ACHN (cell line): Measurements from ENCODE around the gene SPAM1.
"Not testable (repeated sequence)": the region's sequence is repeated elsewhere in the genome, so short reads cannot be mapped to it uniquely, and the experiment has no call there.

ENCODE experiments used
- DNase-seq: peaks from one replicate; pipeline ENCODE4 v3.0.0-alpha.2; 2015
- in situ Hi-C: cut with HindIII; loops from 2 replicates; pipeline ENCODE4 v1.10.0; 2017; ENCODE audit warnings: low sequenced_read_pairs, low pct_ligation_motif_present, low pct_unique_long_range_greater_than_20kb

Gene SPAM1, protein sequence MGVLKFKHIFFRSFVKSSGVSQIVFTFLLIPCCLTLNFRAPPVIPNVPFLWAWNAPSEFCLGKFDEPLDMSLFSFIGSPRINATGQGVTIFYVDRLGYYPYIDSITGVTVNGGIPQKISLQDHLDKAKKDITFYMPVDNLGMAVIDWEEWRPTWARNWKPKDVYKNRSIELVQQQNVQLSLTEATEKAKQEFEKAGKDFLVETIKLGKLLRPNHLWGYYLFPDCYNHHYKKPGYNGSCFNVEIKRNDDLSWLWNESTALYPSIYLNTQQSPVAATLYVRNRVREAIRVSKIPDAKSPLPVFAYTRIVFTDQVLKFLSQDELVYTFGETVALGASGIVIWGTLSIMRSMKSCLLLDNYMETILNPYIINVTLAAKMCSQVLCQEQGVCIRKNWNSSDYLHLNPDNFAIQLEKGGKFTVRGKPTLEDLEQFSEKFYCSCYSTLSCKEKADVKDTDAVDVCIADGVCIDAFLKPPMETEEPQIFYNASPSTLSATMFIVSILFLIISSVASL

DNA sequence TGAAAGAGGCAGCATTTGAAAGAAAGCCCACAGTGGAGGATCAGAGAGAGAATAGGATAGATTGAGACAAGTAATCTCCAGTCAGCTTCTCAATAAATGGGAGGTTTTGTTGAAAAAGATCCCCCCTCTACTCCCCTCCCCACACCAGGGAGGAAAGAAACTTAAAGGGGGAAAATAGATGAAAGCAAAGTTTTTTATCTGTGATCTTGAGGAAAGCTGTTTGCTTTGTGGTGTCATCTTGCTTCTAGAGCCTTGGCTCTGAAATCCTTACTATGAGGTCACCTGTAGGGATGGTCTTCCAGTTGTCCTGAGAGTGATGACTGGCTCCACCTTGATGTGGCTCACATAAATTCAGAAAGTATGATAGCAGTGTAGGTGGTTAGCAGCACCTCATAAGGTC, at the start of gene SPAM1:
Gene SPAM1, plus strand, starts transcription at position 301 of the 400 bp plus-strand sequence. CDS start 28,330 bp downstream, outside the sequence.
- DNase-seq, result no peak
- in situ Hi-C loops, result no loop called here

DNA sequence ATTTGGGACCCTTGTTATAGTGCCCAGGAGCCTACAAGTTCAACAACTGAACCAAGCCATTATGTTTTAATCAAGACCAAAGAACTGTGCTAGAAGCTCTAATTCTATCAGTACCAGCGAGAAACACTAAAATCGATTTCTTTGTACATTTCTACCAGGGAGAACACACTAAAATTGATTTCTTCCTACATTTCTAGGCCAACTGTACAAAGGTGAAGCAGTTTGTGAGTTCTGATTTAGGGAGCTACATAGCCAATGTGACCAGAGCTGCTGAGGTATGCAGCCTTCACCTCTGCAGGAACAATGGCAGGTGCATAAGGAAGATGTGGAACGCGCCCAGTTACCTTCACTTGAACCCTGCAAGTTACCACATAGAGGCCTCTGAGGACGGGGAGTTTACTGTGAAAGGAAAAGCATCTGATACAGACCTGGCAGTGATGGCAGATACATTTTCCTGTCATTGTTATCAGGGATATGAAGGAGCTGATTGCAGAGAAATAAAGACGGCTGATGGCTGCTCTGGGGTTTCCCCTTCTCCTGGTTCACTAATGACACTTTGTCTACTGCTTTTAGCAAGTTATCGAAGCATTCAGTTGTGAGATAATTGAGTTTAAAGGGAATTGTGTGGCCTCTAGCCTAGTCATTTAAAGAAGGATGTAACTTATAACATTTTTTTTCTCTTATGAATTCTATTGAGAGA, 48.3 kb upstream of the SPAM1 start:
- no peak for DNase-seq
- in situ Hi-C loops, result no loop called here

DNA sequence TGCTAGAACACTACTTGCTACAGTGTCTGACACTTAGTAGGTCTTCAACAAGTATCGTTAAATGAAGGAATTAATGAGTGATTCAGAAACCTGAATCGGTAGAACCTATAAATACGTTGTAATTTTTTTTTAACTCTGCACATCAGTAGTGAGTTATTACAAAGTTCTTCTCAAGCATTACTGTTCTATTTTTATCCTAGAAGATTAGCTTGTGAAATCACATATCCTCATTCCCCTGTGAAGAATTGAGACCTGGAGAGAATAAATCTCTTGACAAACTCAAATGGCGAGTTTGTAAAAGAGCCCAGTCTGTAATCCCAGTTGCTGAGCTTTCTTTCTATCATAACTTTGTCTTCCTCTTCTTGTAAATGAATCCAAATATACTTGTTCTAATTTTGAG, 45.4 kb upstream of the SPAM1 start:
- no peak for DNase-seq

DNA sequence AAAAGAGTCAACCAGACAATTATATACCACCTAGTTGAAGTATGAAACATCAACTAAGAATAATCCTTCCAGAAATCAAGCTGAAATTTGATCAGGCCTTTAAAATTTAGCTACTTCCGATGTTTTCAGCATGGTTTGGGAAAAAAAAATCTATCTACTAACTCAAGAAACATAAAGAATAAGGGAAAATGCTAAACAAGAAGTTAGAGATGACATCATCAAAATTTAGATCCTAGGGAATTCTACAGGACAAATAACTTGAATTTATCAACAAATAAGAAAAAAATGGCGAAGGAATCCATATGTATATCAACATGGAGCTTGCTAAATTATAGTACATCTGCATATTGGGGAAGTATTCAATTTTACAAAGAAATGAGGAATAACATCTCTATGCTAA, 43.7 kb upstream of the SPAM1 start:
- in situ Hi-C loops, result no loop called here
- no peak for DNase-seq

More for the DNA sequence above, 45.4 kb upstream of the SPAM1 start:
- in situ Hi-C loops, result no loop called here

DNA sequence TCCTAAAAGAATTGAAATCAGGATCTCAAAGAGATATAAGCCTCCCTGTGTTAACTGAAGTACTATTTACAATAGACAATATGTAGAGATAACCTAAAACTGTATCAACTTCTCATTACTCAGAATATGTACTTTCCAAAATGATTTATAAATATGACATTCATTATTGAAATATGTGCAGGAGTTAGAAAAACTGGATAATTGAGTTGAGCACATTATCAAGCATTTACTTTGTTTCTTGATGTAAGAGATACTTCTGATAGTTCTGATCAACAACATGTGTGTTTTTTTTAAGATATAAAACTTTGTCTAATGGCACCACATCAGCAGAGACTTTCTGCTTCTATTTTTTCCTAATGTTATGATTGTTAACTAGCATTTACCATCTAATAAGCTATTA, 41.9 kb upstream of the SPAM1 start:
- no peak for DNase-seq
- in situ Hi-C loops, result no loop called here

DNA sequence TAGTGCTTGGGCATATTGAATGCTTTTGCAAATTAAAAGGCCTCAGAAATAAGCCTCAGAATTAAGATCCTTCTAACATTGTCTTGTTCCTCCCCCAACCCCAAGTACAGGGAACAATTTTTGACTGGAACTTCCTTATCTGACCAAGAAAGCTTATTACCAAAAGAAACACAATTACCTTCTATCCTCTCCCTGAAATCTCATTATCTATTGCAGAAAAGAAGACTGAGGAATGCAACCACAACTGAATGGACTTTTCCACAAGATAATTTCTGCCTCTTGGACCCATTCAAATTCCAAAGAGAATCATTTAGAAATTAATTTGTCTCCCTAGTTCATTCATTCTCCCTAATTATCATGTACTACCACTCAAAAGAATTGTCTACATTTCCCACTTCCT, 36.8 kb upstream of the SPAM1 start:
- in situ Hi-C loops, result no loop called here

DNA sequence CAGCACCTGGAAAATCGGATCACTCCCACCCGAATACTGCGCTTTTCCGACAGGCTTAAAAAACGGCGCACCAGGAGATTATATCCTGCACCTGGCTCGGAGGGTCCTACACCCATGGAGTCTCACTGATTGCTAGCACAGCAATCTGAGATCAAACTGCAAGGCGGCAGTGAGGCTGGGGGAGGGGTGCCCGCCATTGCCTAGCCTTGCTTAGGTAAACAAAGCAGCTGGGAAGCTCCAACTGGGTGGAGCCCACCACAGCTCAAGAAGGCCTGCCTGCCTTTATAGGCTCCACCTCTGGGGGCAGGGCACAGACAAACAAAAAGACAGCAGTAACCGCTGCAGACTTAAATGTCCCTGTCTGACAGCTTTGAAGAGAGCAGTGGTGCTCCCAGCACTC, 30.3 kb upstream of the SPAM1 start:
- in situ Hi-C loops, DNase-seq: not testable (repeated sequence)

More for the DNA sequence above, 36.8 kb upstream of the SPAM1 start:
- DNase-seq, result no peak

DNA sequence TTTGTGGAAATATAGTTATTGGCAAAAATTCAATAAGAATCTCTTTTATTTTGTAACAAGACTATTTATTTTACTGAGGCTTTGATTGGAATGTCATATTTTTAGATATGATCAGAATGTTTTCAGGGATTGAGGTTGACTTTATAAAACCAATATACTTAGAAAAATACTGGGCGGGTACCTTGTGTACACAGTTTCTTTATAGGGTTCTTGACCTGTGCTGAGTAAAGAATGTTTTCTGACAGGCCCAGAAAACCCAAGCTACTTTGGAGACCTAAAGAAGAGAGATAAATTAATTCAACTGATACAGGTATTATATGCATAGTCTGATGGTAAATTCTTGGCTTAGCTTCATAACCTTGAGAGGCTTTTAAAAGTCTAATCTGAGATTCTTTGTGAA, 23.9 kb upstream of the SPAM1 start:
- in situ Hi-C loops, result no loop called here

DNA sequence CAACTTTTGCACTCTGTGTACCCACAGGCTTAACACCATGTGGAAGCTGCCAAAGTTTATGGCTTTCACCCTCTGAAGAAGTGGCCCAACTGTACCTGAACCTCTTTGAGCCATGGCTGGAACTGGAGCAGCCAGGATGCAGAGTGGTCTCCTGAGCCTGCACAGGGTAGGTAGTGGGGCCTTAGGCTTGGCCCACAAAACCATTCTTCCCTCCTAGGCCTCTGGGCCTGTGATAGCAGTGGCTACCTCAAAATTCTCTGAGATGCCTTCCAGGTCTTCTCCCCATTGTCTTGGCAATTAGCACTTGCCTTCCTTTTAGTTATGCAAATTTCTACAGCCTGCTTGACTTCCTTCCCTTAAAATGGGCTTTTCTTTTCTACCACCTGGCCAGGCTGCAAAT, 19.3 kb upstream of the SPAM1 start:
- in situ Hi-C loops, result no loop called here
- no peak for DNase-seq

More for the DNA sequence above, 23.9 kb upstream of the SPAM1 start:
- DNase-seq, result no peak

DNA sequence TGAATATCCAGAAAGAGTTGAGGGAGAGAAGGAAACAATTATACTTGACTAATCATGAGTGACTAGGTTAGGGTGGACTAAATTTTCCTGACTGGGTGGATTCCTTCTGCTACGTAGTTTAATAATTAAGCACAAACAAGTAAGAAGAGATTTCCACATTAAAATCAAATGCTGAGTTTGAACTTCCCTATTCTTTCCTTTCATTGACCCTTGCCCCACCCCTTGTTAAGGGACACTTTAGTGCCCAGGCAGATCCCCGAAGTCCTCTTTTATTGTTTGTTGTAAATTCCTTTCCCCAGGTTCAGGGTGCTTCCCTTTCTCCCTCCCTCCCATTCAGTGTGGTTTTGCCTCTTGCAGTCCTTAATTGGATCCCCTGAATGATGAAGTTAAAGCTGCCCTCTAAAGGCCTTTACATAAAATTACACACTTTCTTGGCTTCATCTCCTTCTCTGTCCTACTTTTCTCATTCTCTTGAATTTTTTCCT, 8.8 kb upstream of the SPAM1 start:
- peak; percentile 54 for DNase-seq
- in situ Hi-C loops, result no loop called here

DNA sequence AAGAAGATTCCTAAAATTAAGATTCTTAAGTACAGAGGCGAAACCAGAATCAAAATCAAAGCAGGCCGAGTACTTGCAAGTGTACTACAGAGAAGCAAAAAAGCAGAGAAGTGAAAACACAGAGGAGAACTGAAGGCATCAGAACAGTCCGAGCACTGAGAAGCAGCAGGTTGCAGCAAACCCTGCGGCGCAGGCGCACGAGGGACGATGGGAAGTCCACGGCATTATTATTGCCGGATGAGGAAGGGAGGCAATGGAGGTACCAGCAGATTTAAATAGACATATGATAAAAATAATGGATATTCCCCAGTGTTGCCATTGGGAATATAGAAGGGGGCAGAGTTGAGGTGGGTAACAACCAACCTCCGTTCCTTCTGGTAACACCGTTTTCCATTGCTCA, 7.2 kb upstream of the SPAM1 start:
- no peak for DNase-seq
- in situ Hi-C loops, result no loop called here

DNA sequence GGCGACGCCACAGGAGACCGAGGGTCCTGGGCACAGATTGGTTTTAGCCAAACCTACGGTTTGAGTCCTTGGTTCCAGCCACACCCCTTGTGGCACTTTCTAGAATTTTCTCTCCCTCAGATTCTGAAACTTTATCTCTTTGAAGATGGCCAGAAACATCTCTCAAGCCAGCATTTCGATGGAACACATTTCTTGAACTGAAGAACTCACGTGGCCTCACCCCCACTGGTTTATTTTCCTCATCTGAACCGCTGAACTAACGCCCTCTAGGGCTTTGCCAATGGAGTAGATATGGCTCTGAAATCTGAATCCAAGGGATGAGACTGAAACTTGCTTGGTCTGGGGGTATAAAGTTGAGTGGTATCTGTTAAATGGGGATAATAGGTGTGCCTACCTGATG, 6.7 kb upstream of the SPAM1 start:
- DNase-seq, result no peak
- in situ Hi-C loops, result no loop called here

DNA sequence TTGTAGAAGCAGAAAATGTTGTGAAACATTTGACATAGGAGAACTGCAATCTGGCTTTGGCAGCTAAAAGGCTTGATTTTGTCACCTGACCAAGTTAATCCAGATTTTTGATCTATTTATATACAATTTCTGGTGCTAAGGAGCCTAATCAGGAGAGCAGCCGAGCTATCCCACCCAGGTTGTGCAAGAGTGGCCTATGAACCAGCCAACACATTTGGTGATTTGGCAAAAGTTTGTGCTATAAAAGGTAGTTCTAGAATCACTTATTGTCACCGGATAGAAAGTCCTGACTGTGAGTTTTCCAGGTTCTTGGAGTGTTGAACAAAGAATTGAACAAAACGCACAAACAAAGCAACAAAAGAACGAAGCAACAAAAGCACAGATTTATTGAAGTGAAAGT, 1.4 kb upstream of the SPAM1 start:
- no peak for DNase-seq
- in situ Hi-C loops, result no loop called here

DNA sequence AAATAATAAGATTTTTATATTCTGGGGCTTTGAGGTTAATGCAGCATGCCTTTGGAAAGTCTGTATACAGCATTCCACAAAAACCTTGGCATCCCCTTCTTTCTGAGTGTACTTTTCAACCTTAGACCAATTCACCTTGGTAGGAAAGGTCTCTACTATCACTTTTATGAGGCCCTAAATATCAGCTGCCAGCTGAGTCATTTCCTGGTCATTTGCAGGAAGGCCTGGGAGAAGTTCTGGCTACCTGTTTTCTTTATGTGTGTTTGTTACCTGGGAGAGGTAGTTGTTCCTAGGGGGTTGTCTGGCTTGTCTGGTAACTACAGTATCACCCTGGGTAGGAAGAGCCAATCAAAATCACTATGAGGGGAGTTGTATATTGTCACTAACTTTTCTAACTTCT, 4.1 kb downstream of the SPAM1 start:
- in situ Hi-C loops, result no loop called here
- DNase-seq, result no peak

DNA sequence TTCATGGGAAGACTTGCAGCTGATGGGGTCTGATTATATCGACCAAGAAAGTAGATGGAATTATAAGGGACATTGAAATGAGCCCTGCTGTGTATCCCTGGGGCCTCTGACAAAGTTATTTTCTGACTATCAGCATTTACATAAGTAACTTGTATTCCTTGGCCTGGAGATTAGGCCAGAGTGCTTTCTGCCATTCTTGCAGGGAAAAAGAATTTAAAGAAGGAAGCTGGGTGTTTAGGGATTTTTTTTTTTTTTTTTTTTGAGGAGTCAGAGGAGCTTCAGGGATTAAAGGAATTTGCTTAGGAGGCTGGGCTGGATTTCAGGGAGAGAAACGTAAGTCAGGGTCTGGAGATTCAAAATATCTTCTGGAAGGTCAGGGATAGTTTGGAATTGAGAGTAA, 4.6 kb downstream of the SPAM1 start:
- in situ Hi-C loops, result no loop called here
- no peak for DNase-seq

DNA sequence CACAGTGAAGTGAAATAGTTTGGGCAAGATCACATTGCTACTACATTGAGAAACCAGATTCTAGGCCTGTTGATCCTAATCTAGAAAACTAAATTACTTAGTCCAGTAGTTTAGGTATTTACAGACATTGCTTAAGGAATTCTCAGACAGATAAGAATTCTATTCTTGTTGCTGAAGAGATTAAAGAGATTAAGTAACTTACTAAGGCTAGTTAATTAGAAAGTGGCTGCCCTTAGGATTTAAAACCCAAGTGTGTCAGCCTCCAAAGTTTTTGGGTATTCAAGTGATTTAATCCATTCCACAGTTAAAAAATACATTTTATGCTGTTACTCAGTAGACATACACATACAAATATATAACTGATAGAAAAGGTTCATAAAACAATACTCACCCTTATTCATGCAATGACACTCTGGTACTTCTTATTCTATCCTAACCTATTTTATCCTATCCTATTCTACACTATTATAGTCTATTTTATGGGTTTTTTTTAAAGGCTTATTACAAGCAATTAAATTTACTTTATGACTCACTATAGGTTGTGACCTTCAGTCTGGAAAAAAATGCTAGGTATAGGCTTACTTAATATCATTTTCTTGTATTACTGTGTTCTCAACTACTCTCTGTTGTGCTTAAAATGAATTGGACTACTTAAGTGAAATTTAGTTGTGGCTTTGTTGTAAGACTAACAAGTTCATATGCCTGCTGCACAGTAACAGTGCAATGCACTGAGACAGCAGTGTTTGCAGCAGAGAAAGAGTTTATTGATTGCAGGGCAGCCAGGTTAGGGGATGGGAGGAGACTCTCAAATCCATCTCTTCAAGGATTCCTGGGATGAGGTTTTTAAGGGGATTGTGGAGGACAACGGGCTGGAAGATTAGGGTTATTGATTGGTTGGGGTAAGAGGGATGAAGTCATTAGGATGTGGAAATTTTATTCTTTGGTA, 10.7 kb downstream of the SPAM1 start:
- in situ Hi-C loops, result no loop called here
- no peak for DNase-seq

DNA sequence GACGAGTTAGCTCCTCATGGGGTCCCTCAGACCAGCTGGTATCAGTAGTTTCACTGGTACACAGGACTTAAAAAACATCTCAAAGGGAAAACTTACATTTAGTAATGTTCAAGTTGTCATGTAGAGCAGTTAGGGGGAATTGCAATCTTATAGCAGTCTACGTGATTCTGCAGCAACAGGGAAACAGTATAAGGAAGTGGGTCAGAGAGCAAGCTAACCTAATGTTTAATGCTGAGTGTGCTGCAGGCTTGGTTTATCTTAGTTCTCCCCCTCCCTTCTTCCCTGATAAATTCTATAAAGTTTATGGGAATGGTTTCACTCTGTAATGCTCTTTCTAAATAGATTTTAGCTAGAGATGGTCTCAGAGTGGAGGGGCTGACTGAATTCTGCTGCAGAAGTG, 11.3 kb downstream of the SPAM1 start:
- in situ Hi-C loops, result no loop called here
- DNase-seq, result no peak

DNA sequence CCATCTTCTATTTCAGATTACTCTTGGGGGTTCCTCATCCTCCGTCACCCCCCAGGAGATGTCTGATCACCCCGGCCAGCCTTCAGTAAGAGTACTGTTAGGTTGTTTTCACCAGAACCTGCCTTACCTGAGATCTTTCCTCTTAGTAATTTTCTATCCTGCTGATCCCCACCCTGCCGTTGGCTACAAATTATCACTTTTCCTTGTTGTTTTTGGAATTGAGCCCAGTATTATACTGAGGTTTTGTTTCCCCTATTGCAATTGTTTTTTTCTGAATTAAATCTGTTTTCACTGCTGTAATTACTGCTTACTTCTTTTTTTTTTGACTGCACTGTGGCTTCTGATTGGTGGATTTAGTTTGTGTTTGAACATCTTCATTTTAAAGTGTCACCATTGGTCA, 14.7 kb downstream of the SPAM1 start:
- DNase-seq, result no peak
- in situ Hi-C loops, result no loop called here
